IPS-15b (cell line): ENCODE results near the gene SIRT3.
"Not testable (repeated sequence)": the region's sequence is repeated elsewhere in the genome, so short reads cannot be mapped to it uniquely, and the experiment has no call there.

Experiments used
- H3K27me3 ChIP-seq: one replicate; pipeline ENCODE4 v1.6.1; 2013; ENCODE audit warnings: low read length; ENCODE audit not compliant: control insufficient read depth, insufficient read depth
- H3K36me3 ChIP-seq: one replicate; pipeline ENCODE4 v1.6.1; 2013; ENCODE audit warnings: low read length; ENCODE audit not compliant: control insufficient read depth, insufficient read depth
- H3K4me1 ChIP-seq: one replicate; pipeline ENCODE4 v1.6.1; 2013; ENCODE audit warnings: mild to moderate bottlenecking, low read length; ENCODE audit not compliant: control insufficient read depth, insufficient read depth
- H3K4me3 ChIP-seq: one replicate; pipeline ENCODE4 v1.5.1; 2013; ENCODE audit warnings: low read depth, low read length
- H3K9ac ChIP-seq: one replicate; pipeline ENCODE4 v1.6.1; 2013; ENCODE audit warnings: low read depth, mild to moderate bottlenecking, low read length
- H3K9me3 ChIP-seq: one replicate; pipeline ENCODE4 v1.6.1; 2013; ENCODE audit warnings: mild to moderate bottlenecking, low read length; ENCODE audit not compliant: control insufficient read depth, insufficient read depth

Gene SIRT3

GRCh38 chr11:251550-251949, 15.4 kb upstream of the SIRT3 start:
- Histone ChIP-seq H3K36me3 (peaks cover 39% of the 10 kb centered on the region), H3K9ac (no peak overlapping the region), H3K27me3 (no peaks in the 10 kb centered on the region), H3K4me3 (no peak overlapping the region), H3K4me1 (no peaks in the 10 kb centered on the region), H3K9me3 (no peaks in the 10 kb centered on the region)

- H3K27me3 ChIP-seq: no peaks in the 10 kb centered on the region
- no peak overlapping the region for H3K9ac ChIP-seq
- H3K4me3 ChIP-seq: no peak overlapping the region
- H3K36me3 ChIP-seq: peaks cover 43% of the 10 kb centered on the region
- no peaks in the 10 kb centered on the region for H3K4me1 ChIP-seq
- H3K9me3 ChIP-seq: no peaks in the 10 kb centered on the region
Observed at GRCh38 chr11:250740-251299, 14.7 kb upstream of the SIRT3 start.

- Histone ChIP-seq H3K36me3 (peaks cover 48% of the 10 kb centered on the region), H3K4me3 (no peak overlapping the region), H3K4me1 (no peaks in the 10 kb centered on the region), H3K9me3 (no peaks in the 10 kb centered on the region), H3K27me3 (no peaks in the 10 kb centered on the region), H3K9ac (no peak overlapping the region)
Observed at GRCh38 chr11:250274-250673, 14.1 kb upstream of the SIRT3 start.

- H3K9ac ChIP-seq: no peak overlapping the region
- H3K36me3 ChIP-seq: peaks cover 51% of the 10 kb centered on the region
- H3K27me3 ChIP-seq: no peaks in the 10 kb centered on the region
- H3K4me3 ChIP-seq: no peak overlapping the region
- no peaks in the 10 kb centered on the region for H3K9me3 ChIP-seq
- no peaks in the 10 kb centered on the region for H3K4me1 ChIP-seq
Observed at GRCh38 chr11:249062-249461, 12.9 kb upstream of the SIRT3 start.

- H3K9ac ChIP-seq: no peak overlapping the region
- no peak overlapping the region for H3K4me3 ChIP-seq
- H3K9me3 ChIP-seq: no peaks in the 10 kb centered on the region
- peaks cover 29% of the 10 kb centered on the region for H3K36me3 ChIP-seq
- H3K4me1 ChIP-seq: no peaks in the 10 kb centered on the region
- H3K27me3 ChIP-seq: no peaks in the 10 kb centered on the region
Observed at GRCh38 chr11:244376-244775, 8.2 kb upstream of the SIRT3 start.

- H3K4me3 ChIP-seq: no peak overlapping the region
- no peak overlapping the region for H3K9ac ChIP-seq
- peaks cover 21% of the 10 kb centered on the region for H3K36me3 ChIP-seq
- H3K4me1 ChIP-seq: no peaks in the 10 kb centered on the region
- no peaks in the 10 kb centered on the region for H3K27me3 ChIP-seq
- no peaks in the 10 kb centered on the region for H3K9me3 ChIP-seq
Observed at GRCh38 chr11:241634-242033, 5.5 kb upstream of the SIRT3 start.

GRCh38 chr11:240315-240714, 4.2 kb upstream of the SIRT3 start:
- H3K4me1 ChIP-seq: no peaks in the 10 kb centered on the region
- H3K4me3 ChIP-seq: no peak overlapping the region
- H3K36me3 ChIP-seq: peaks cover 11% of the 10 kb centered on the region
- H3K9me3 ChIP-seq: no peaks in the 10 kb centered on the region
- H3K27me3 ChIP-seq: no peaks in the 10 kb centered on the region
- no peak overlapping the region for H3K9ac ChIP-seq

GRCh38 chr11:238346-238745, 2.2 kb upstream of the SIRT3 start:
- H3K9me3 ChIP-seq, H3K4me3 ChIP-seq, H3K9ac ChIP-seq, H3K36me3 ChIP-seq, H3K27me3 ChIP-seq, H3K4me1 ChIP-seq: not testable (repeated sequence)

GRCh38 chr11:236774-237767, 929 bp upstream of the SIRT3 start, which contains the start of gene PSMD13:
TSS of gene PSMD13 (plus strand) at chr11:236976. CDS start at chr11:237050, 74 bp downstream.
- H3K9ac ChIP-seq: peak within 1 kb of the TSS; percentile 91
- no peaks in the 10 kb centered on the region for H3K4me1 ChIP-seq
- H3K9me3 ChIP-seq: no peaks in the 10 kb centered on the region
- H3K4me3 ChIP-seq: peak within 1 kb of the TSS; percentile 97
- peaks cover 3% of the 10 kb centered on the region for H3K36me3 ChIP-seq
- no peaks in the 10 kb centered on the region for H3K27me3 ChIP-seq

GRCh38 chr11:235609-235996, 539 bp downstream of the SIRT3 start:
- H3K4me3 ChIP-seq: peak overlapping the region; percentile 93
- H3K27me3 ChIP-seq: no peaks in the 10 kb centered on the region
- peak overlapping the region; percentile 91 for H3K9ac ChIP-seq
- H3K36me3 ChIP-seq: no peaks in the 10 kb centered on the region
- H3K4me1 ChIP-seq: no peaks in the 10 kb centered on the region
- no peaks in the 10 kb centered on the region for H3K9me3 ChIP-seq

GRCh38 chr11:235180-235579, 962 bp downstream of the SIRT3 start:
- Histone ChIP-seq H3K9ac (no peak overlapping the region), H3K36me3 (no peaks in the 10 kb centered on the region), H3K4me3 (peak overlapping the region; percentile 93), H3K27me3 (no peaks in the 10 kb centered on the region), H3K4me1 (no peaks in the 10 kb centered on the region), H3K9me3 (no peaks in the 10 kb centered on the region)
